Urinary bladder (tissue), 4 donors: ENCODE data around the gene LRP4. TPM values are rescaled to one million over a fixed set of nuclear protein-coding genes. Genes with fewer than 3 reads are reported as not detected.

ENCODE experiments used
- DNase-seq: peaks from one replicate; pipeline ENCODE4 v3.0.0-alpha.2; 2015; ENCODE audit errors: extremely low spot score
- H3K27ac ChIP-seq: one replicate; pipeline ENCODE4 v1.5.1; 2013; ENCODE audit warnings: low read depth, mild to moderate bottlenecking, moderate library complexity
- H3K36me3 ChIP-seq: one replicate; pipeline ENCODE4 v1.6.1; 2013; ENCODE audit warnings: mild to moderate bottlenecking, moderate library complexity; ENCODE audit not compliant: insufficient read depth
- H3K4me1 ChIP-seq: one replicate; pipeline ENCODE4 v1.6.1; 2013; ENCODE audit warnings: mild to moderate bottlenecking, moderate library complexity; ENCODE audit not compliant: insufficient read depth
- H3K4me3 ChIP-seq: one replicate; pipeline ENCODE4 v1.5.1; 2013; ENCODE audit warnings: low read depth, low read length
- WGBS: extraction: QIAGEN DNeasy Blood & Tissue Kit; methylation state at CpG from one replicate; pipeline ENCODE4 v1.1.7; 2013; 5-methylcytosine and 5-hydroxymethylcytosine counted together
- polyA plus RNA-seq: library from polyadenylated mRNA; stranded (reverse); fragments of 200-250 nt; gene quantifications from one replicate; pipeline ENCODE4 v1.2.3, GENCODE V29; 2013
- total RNA-seq: library from RNA; depleted of rRNA; stranded (reverse); fragments of >200 nt; gene quantifications from one replicate; pipeline ENCODE4 v1.2.3, GENCODE V29; 2014
- donor health status: healthy with polysubstance abuse.
- donor health status: healthy.

The LRP4 gene
- total and polyA plus RNA-seq, 2 donors: 2.4 to 8.1 TPM

DNA sequence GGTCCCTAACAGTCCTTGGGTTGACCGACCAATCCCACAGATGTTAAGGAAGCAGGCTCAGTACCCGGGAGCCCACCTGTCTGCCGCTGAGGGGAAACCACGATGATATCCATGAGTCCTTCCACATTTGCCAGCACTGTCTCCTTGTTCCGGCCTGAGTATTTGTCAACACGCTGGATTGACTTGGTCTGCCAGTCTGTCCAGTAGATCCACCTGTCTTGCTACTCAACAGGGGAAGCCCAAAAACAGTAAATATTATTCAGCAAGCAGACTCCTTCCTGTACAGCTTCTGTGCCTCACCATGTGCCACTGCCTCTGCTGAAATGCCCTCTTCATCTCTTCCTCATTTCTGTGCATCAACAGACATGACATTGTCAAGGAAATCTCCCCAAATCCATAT is 49.4 kb downstream of the LRP4 start:
- H3K4me3 ChIP-seq: no peak overlapping the region
- 96% methylated on average over 6 of the region's 6 CpGs for WGBS
- H3K4me1 ChIP-seq: no peaks in the 10 kb centered on the region
- H3K36me3 ChIP-seq: no peaks in the 10 kb centered on the region
- no peak overlapping the region for H3K27ac ChIP-seq
- no peak for DNase-seq

DNA sequence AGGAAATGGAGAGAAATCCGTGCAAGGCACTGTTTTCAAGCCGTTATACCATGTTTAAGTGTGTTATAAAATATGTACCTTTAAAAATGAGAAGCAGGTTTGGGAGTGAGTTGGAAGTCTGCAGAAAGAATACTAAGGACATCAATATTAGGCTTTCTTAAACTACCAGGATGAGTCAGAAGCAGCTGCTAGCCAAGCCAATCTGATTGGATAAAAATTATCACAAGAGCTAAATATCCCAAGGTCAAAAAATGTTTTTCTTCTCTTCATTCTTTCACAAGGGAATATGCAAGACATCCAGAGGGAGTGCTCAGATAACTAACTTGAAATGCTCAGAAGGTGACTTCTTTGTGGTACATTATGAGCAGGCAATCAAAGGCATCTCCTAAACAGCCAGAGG is 53.0 kb downstream of the LRP4 start:
- 81% methylated on average over 2 of the region's 2 CpGs for WGBS
- H3K36me3 ChIP-seq: no peaks in the 10 kb centered on the region
- DNase-seq: no peak
- H3K4me1 ChIP-seq: no peaks in the 10 kb centered on the region
- H3K27ac ChIP-seq: no peak overlapping the region
- no peak overlapping the region for H3K4me3 ChIP-seq

DNA sequence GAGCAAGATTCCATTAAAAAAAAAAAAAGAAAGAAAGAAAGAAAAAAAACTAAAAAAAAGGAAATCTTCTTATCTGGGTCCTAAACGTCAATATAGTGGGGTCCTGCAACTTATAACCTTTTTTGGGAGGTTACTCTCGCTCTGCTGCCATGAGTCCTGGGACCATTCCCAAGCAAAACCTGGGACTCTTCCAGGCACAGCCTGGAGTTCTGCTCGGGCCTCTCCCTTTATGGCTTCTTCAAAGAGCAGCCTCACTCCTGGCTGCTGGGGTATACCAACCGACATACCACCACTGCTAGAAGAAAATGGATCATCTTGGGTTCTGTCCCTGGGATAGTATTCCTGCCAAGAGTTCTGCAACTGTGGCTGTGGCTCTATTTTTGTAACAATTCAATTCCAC is 58.1 kb downstream of the LRP4 start:
- H3K4me1 ChIP-seq: no peaks in the 10 kb centered on the region
- H3K36me3 ChIP-seq: no peaks in the 10 kb centered on the region
- H3K27ac ChIP-seq: no peak overlapping the region
- no peak for DNase-seq
- no peak overlapping the region for H3K4me3 ChIP-seq
- 53% methylated on average over 4 of the region's 4 CpGs for WGBS

DNA sequence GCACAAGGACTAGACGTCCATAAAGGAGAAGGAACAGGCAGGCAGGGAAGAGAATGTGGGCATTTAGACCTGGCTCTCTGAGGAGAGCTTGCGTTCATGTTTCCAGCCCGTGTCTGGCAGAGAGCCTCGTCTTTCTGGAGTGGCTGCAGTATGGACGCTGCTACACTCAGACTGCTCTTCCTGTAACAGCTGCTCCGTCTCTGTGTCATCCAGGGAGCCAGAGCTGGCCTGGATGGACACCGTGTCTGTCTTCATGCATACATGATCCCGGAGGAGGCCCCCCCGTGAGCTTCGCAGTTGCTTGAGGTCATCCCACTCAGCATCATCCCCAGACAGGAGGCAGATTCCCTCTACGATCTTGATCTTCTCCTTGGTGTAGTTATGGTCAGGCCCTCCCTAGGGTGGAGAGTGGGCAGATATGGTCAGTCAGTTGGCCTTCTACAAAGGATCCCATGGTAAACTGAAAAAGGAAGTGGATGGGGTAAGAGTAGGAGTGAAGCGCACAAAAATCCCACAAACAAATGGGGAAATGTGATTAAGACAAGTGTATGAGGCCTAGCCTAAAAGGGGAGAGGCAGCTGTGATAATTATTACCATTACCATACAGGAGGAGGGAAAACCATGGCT is 59.3 kb downstream of the LRP4 start:
- no peaks in the 10 kb centered on the region for H3K4me1 ChIP-seq
- no peak overlapping the region for H3K27ac ChIP-seq
- H3K4me3 ChIP-seq: no peak overlapping the region
- WGBS: 73% methylated on average over 12 of the region's 12 CpGs
- no peak for DNase-seq
- no peaks in the 10 kb centered on the region for H3K36me3 ChIP-seq

GRCh38 chr11:46857666-46858065 is 60.7 kb downstream of the LRP4 start:
- Histone ChIP-seq H3K4me3 (no peak overlapping the region), H3K36me3 (no peaks in the 10 kb centered on the region), H3K27ac (no peak overlapping the region), H3K4me1 (no peaks in the 10 kb centered on the region)
- no peak for DNase-seq
- WGBS: 78% methylated on average over 4 of the region's 4 CpGs

DNA sequence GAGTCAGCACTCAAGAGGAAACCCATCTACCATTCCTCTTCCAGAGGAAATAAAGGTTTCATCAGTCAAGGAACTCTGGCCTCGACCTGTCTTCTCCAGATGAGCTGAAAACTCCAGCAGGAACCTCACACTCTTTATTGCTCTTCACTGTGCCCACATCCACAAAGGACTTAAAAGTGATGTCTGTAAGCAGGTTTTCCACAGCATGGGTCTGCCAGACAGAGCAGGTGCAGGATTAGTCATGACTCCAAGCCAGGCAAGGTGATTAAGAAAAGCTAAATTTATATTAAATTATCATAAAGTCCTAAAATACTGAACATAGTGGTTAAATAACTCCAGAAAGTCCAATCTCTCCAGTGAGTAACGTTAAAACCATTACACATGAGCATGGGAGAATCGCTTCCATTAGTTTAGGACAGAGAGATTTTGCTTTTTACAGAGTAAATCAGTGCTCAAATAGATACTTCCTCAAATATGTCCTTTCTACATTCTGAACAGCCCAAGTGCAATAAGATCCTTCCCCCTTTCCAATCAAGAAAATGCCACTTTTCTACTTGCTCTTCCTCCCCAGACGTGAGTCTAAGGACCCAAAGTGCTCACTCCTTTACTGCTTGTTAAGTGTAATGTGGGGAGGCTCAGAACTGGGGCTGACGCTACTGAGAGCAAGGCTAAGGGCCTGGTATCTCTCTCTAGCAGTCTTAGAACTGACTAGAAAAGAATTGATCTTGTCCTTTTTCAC is 61.6 kb downstream of the LRP4 start:
- Histone ChIP-seq H3K27ac (no peak overlapping the region), H3K4me1 (no peaks in the 10 kb centered on the region), H3K4me3 (no peak overlapping the region), H3K36me3 (no peaks in the 10 kb centered on the region)
- 71% methylated on average over 5 of the region's 5 CpGs for WGBS
- DNase-seq: no peak

GRCh38 chr11:46855863-46856262 is 62.5 kb downstream of the LRP4 start:
- H3K4me3 ChIP-seq: no peak overlapping the region
- WGBS: 98% methylated on average over 2 of the region's 2 CpGs
- H3K27ac ChIP-seq: no peak overlapping the region
- no peaks in the 10 kb centered on the region for H3K36me3 ChIP-seq
- no peak for DNase-seq
- no peaks in the 10 kb centered on the region for H3K4me1 ChIP-seq

DNA sequence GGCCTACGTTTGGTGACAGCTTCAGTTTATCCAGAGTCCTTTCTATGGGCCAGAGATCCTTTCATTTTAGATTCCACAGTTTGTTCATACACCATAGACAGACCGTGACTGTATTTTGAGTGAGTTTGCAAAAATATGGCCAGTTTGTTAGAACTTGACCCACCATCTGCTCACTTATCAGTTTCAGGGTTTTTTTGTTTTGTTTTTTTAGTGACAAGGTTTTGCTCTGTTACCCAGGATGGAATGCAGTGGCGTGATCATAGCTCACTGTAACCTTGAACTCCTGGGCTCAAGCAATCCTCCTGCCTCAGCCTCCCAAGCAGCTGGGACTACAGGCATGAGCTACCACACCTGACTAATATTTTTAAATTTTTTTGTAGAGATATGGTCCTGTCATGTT is 63.2 kb downstream of the LRP4 start:
- WGBS: 90% methylated on average over 3 of the region's 3 CpGs
- Histone ChIP-seq H3K27ac (no peak overlapping the region), H3K4me1 (no peaks in the 10 kb centered on the region), H3K4me3 (no peak overlapping the region), H3K36me3 (no peaks in the 10 kb centered on the region)
- no peak for DNase-seq

DNA sequence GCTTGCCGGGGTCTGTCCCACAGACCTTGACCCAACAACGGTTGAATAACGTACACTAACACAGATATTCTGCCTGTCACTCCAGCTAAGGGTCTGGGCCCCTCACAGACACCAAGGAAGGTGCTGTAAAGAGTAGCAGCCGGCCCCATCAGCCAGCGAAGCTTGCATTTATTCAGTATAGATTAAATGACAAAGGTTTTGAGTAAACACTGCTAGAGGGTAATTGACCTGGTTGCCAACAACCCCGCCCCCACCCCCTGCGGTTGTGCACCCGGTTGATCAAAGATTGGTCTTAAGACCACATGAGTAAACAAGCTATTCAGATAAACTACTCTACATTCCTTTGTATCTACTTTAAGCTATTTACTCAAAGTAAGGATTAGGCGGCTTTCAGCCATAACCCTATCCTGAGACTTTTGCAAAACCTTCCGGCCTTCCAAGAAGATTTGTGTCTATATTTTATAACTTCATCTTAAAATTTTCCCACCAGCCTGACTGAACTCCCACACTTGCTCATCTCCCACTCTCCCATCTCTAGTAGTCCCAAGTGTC is 67.4 kb downstream of the LRP4 start:
- no peaks in the 10 kb centered on the region for H3K36me3 ChIP-seq
- WGBS: 51% methylated on average over 10 of the region's 10 CpGs
- H3K4me3 ChIP-seq: no peak overlapping the region
- no peak overlapping the region for H3K27ac ChIP-seq
- no peak for DNase-seq
- H3K4me1 ChIP-seq: no peaks in the 10 kb centered on the region

GRCh38 chr11:46849631-46850030 is 68.7 kb downstream of the LRP4 start:
- 91% methylated on average over 1 of the region's 1 CpG for WGBS
- Histone ChIP-seq H3K27ac (no peak overlapping the region), H3K36me3 (no peaks in the 10 kb centered on the region), H3K4me1 (no peaks in the 10 kb centered on the region), H3K4me3 (no peak overlapping the region)
- DNase-seq: no peak

- Histone ChIP-seq H3K4me1 (no peaks in the 10 kb centered on the region), H3K4me3 (peak overlapping the region; percentile 96), H3K36me3 (no peaks in the 10 kb centered on the region), H3K27ac (no peak overlapping the region)
- DNase-seq: no peak
- 3% methylated on average over 6 of the region's 6 CpGs for WGBS
These were observed 71.9 kb downstream of the LRP4 start for GRCh38 chr11:46846510-46846830.

DNA sequence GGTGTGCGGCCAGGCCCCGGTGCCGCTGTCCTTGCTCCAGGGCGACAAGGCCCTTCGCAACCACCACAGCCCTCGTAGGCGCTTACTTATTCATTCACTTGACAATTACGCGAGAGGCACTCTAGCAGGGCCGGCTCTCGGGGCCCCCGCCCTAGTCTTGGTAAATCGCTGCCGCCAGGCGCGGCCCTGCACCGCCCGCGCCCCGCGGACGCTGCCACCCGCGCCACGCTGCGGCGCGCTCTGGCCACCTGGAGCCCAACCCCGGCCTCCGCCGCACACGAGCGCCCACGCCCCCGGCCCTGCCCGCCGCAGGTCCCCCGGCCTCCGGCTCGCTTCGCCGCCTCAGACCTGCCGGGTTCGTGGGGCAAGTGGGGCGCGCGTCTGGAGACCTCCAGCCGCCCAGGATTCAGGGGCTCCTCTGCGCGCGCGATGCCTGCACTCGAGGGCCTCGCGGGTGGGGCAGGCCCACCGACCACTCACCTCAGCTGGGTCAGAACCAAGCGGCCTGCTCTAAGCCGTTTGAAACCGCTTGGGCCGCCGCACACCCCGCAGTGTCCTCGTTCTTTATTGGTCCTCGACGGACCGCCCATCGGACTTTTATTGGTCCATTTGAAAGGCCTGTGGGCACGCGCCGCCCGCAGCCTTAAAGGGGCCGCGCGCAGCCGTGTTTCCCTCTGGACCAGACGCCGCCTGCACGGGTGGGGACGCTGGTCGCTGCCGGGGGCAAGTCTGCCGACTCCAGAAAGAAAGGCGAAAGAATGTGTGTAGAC is 72.4 kb downstream of the LRP4 start, which contains the start of gene CKAP5:
Gene CKAP5 (minus strand): TSS at position 541 of the 770 bp plus-strand sequence. CDS start 25,049 bp downstream, outside the sequence.
- H3K4me3 ChIP-seq: peak within 1 kb of the TSS; percentile 96
- under 1% methylated on average over 83 of the region's 83 CpGs for WGBS
- peak; percentile 75 for DNase-seq
- peak within 1 kb of the TSS; percentile 44 for H3K27ac ChIP-seq
- H3K4me1 ChIP-seq: no peaks in the 10 kb centered on the region
- H3K36me3 ChIP-seq: no peaks in the 10 kb centered on the region

DNA sequence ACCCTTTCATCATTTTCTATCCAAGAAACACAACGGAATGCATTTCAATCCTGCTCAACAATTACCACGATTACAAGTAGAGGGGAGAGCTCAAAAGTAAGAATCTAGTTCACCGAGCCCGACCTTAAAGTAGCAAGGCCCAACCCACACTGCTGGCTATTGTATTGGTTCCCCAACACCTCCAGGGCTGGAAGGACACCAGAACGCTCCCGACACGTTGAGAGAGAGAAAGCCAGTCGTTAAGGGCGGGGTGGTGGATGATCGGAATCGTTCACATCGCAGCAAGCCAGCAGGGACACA is 73.0 kb downstream of the LRP4 start:
- no peaks in the 10 kb centered on the region for H3K36me3 ChIP-seq
- peak overlapping the region; percentile 96 for H3K4me3 ChIP-seq
- H3K4me1 ChIP-seq: no peaks in the 10 kb centered on the region
- no peak for DNase-seq
- peak overlapping the region; percentile 44 for H3K27ac ChIP-seq
- WGBS: under 1% methylated on average over 12 of the region's 12 CpGs

DNA sequence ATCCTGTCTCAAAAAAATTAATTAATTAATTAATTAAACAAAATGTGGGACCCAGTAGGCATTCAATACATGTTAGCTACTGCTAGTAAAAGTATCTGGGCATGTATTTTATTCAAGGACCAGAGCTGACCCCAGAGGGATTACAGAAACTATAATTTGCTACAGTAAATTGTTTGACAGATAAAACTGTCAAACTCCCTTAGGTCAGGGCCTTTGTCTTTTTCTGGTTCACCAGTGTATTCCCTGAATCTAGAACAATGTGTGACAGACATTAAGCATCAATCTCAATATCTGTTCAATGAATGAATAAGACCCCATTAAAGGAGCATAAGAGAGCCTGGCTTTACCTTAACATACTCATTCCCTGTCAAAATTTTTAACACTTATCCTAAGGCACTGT is 78.2 kb downstream of the LRP4 start:
- no peak overlapping the region for H3K4me3 ChIP-seq
- no peak overlapping the region for H3K27ac ChIP-seq
- H3K36me3 ChIP-seq: peaks cover 1% of the 10 kb centered on the region
- DNase-seq: no peak
- no peaks in the 10 kb centered on the region for H3K4me1 ChIP-seq
